ENCODE results near the gene AFM. TPM values are rescaled to one million over a fixed set of nuclear protein-coding genes. Genes with fewer than 3 reads are reported as not detected.

Gene AFM
- total RNA-seq, 1 donor from 2014 or later: not detected

DNA sequence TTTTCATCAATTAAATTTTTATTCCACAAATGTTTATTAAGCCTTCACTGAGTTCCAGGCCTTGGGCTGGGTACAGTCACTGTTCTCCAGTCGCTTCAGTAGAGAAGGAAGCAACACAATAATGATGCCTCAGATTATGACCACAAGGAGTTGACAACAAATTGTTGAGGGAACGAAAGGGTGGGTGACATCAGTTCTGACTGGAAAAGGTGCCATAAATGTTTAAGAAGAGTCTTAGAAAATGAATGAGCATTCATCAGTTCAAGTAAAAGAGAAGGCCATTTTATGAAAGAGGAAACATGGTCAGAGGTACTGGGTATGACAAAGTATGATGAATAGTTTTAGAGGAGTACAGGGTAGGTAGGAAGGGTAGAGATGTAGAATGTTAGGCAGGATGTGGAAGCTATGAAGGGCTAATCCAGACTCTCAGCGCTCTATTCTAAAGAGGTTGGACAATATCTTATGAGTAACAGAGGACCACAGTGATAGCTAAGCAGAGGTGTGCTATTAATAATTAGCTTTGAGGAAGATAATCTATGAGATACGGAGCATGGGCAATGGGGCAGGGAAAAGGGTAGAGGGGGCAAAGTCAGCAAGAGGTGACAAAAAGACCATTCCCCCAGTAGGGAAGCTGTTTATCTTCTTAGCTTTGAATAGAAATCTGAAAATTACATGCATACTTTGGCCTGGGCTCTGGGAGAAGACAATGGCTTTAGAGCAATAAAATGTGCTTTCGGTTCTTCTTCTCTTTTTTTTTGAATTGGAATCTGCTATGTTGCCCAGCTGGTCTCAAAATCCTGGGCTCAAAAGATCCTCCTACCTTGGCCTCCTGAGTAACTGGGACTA is 25.1 kb upstream of the AFM start:
- Histone ChIP-seq H3K9me3 (no peaks in the 10 kb centered on the region), H3K27me3 (no peaks in the 10 kb centered on the region), H3K4me1 (no peaks in the 10 kb centered on the region), H3K4me3 (no peak overlapping the region), H3K36me3 (no peaks in the 10 kb centered on the region), H3K27ac (no peak overlapping the region)
- intact Hi-C loops (cut with DNase I): no loop called here
- no peak for TF ChIP-seq CTCF (IDR thresholded peaks at IDR 0.05)
- no peak for DNase-seq (ENCODE audit: low spot score in 2 of 2)

DNA sequence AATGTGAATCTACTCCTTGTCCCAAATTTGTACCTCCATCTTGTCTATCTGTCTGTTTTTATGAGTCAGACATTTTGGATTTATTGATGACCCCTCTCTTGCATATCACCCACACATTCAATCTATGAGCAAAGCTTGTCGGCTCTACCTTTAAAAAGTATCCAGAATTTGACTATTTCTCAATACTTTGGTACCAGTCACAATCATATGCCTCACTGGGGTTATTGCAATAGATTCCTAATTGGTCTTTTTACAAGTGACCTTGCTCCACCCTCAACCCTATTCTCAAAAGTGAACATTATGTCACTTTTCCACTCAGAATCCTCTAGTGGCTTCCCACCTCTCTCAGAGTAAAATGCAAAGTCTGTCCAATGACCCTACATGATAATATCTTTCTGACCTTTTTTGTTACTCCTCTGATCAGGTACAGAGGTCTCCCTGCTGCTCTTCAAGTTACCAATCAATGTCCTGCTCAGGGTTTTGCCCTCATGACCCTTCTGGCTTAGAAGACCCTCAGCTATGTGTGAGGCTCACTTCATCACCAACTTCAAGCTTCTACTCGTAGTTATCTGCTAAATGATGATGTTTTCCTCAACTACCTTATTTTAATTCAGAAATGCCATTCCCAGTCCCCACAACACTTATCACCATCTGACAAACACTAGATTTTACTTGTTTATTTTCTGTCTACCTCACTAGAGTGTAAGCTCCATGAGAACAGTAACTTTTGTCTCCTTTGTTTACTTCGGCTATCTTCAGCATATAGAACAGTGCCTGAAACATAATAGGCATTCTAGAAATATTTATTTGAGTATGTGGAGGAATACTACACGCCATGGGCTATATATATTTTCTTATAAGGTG is 23.1 kb upstream of the AFM start:
- H3K27me3 ChIP-seq: no peaks in the 10 kb centered on the region
- no peak overlapping the region for H3K27ac ChIP-seq
- DNase-seq (ENCODE audit: low spot score in 2 of 2): no peak
- intact Hi-C loops (cut with DNase I): no loop called here
- TF ChIP-seq CTCF (IDR thresholded peaks at IDR 0.05): no peak
- H3K9me3 ChIP-seq: no peaks in the 10 kb centered on the region
- H3K36me3 ChIP-seq: no peaks in the 10 kb centered on the region
- no peaks in the 10 kb centered on the region for H3K4me1 ChIP-seq
- no peak overlapping the region for H3K4me3 ChIP-seq

DNA sequence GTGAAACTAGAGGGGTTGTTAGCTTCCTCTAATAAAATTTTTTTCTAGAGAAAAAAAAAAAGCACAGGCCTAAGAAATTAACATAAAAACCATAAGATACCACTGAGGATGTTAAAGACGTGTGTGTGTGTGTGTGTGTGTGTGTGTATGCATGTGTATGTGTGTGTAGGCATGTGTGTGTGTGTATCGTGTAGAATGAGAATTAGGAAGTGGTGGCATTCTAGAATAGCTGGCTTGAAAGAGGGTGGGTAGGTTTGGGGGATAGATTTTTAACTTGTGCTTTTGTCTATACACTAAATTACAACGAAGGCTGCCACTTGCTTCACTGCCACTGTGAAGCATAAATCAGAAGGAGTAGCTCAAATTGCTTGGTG is 22.5 kb upstream of the AFM start:
- intact Hi-C loops (cut with DNase I): no loop called here
- Histone ChIP-seq H3K4me1 (no peaks in the 10 kb centered on the region), H3K27ac (no peak overlapping the region), H3K27me3 (no peaks in the 10 kb centered on the region), H3K36me3 (no peaks in the 10 kb centered on the region), H3K9me3 (no peaks in the 10 kb centered on the region), H3K4me3 (no peak overlapping the region)
- DNase-seq (ENCODE audit: low spot score in 2 of 2): no peak
- no peak for TF ChIP-seq CTCF (IDR thresholded peaks at IDR 0.05)

GRCh38 chr4:73460913-73461522 is 20.5 kb upstream of the AFM start:
- intact Hi-C loops (cut with DNase I): no loop called here
- no peaks in the 10 kb centered on the region for H3K4me1 ChIP-seq
- H3K27me3 ChIP-seq: no peaks in the 10 kb centered on the region
- no peaks in the 10 kb centered on the region for H3K9me3 ChIP-seq
- no peak for TF ChIP-seq CTCF (IDR thresholded peaks at IDR 0.05)
- no peaks in the 10 kb centered on the region for H3K36me3 ChIP-seq
- DNase-seq (ENCODE audit: low spot score in 2 of 2): no peak
- H3K27ac ChIP-seq: no peak overlapping the region
- no peak overlapping the region for H3K4me3 ChIP-seq

DNA sequence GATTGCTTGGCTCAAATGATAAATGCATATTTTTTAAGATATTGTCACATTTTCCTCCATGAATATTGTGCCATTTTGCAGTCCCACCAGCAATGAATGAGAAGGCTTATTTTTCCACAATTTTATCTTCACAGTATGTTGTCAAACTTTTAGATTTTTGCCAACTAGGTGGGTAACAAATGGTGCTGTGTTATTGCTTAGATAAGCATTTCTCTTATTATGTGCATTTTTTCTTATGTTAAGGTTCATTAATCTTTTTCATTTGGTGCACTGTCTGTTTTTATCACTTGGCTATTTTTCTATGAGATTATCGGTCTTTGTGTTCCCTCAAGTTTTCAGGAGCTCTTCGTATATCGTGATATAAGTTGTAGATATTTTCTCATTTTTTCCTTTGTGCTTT is 13.4 kb upstream of the AFM start:
- Histone ChIP-seq H3K4me3 (no peak overlapping the region), H3K9me3 (no peaks in the 10 kb centered on the region), H3K27me3 (no peaks in the 10 kb centered on the region), H3K4me1 (no peaks in the 10 kb centered on the region), H3K36me3 (no peaks in the 10 kb centered on the region), H3K27ac (no peak overlapping the region)
- intact Hi-C loops (cut with DNase I): no loop called here
- TF ChIP-seq CTCF (IDR thresholded peaks at IDR 0.05): no peak
- no peak for DNase-seq (ENCODE audit: low spot score in 2 of 2)

Measured in ascending aorta (tissue), 2 donors.